NCI-H187 (cell line): ENCODE results near the gene SLC9A9.
"Not testable (repeated sequence)": the region's sequence is repeated elsewhere in the genome, so short reads cannot be mapped to it uniquely, and the experiment has no call there.

Source experiments
- DNase-seq, 2 experiments: peaks; one replicate each; lab custom pipeline; 2025; lab: John Stamatoyannopoulos, UW

The SLC9A9 gene

GRCh38 chr3:143551761-143552160 is 296.5 kb downstream of the SLC9A9 start:
- no peak for DNase-seq

- DNase-seq = no peak
Measured at GRCh38 chr3:143548861-143549497, 299.3 kb downstream of the SLC9A9 start.

- no peak for DNase-seq
Measured at GRCh38 chr3:143548393-143548792, 299.9 kb downstream of the SLC9A9 start.

GRCh38 chr3:143538577-143538981 is 309.7 kb downstream of the SLC9A9 start:
- no peak for DNase-seq

- no peak for DNase-seq
Measured at GRCh38 chr3:143538061-143538460, 310.2 kb downstream of the SLC9A9 start.

GRCh38 chr3:143536817-143537535 is 311.3 kb downstream of the SLC9A9 start:
- no peak for DNase-seq

GRCh38 chr3:143535994-143536784 is 312.1 kb downstream of the SLC9A9 start:
- DNase-seq = no peak

- DNase-seq = no peak
Measured at GRCh38 chr3:143533391-143533790, 314.9 kb downstream of the SLC9A9 start.

GRCh38 chr3:143532091-143532490 is 316.2 kb downstream of the SLC9A9 start:
- DNase-seq = no peak

GRCh38 chr3:143531101-143531500 is 317.2 kb downstream of the SLC9A9 start:
- DNase-seq = no peak

GRCh38 chr3:143529798-143530197 is 318.5 kb downstream of the SLC9A9 start:
- DNase-seq = no peak

- no peak for DNase-seq
Measured at GRCh38 chr3:143529018-143529478, 319.2 kb downstream of the SLC9A9 start.

- DNase-seq = no peak
Measured at GRCh38 chr3:143526011-143526545, 322.2 kb downstream of the SLC9A9 start.

GRCh38 chr3:143525408-143525807 is 322.9 kb downstream of the SLC9A9 start:
- DNase-seq = no peak

GRCh38 chr3:143521803-143522202 is 326.5 kb downstream of the SLC9A9 start:
- no peak for DNase-seq

GRCh38 chr3:143517131-143517530 is 331.1 kb downstream of the SLC9A9 start:
- not testable (repeated sequence) for DNase-seq

- no peak for DNase-seq
Measured at GRCh38 chr3:143514874-143515273, 333.4 kb downstream of the SLC9A9 start.

GRCh38 chr3:143514109-143514508 is 334.2 kb downstream of the SLC9A9 start:
- no peak for DNase-seq

GRCh38 chr3:143511174-143511879 is 336.9 kb downstream of the SLC9A9 start:
- DNase-seq = no peak

- DNase-seq = no peak
Measured at GRCh38 chr3:143510601-143511000, 337.7 kb downstream of the SLC9A9 start.

- DNase-seq = no peak
Measured at GRCh38 chr3:143507735-143508580, 340.3 kb downstream of the SLC9A9 start.
